Amygdala (tissue), 56 donors: ENCODE results near the gene NLRP8.
"Not testable (repeated sequence)": the region's sequence is repeated elsewhere in the genome, so short reads cannot be mapped to it uniquely, and the experiment has no call there.

Experiments
- DNase-seq, 56 donors: peaks; one replicate each; lab custom pipeline; 2025; lab: John Stamatoyannopoulos, UW

The NLRP8 gene

GRCh38 chr19:55962186-55962585 lies 14.6 kb downstream of the NLRP8 start:
- no peak for DNase-seq

GRCh38 chr19:55973982-55974381 lies 26.4 kb downstream of the NLRP8 start:
- no peak for DNase-seq

- no peak for DNase-seq
Measured at GRCh38 chr19:55980415-55980814, 32.8 kb downstream of the NLRP8 start.

GRCh38 chr19:55985254-55985653 lies 37.6 kb downstream of the NLRP8 start:
- DNase-seq, result no peak

- no peak for DNase-seq
Measured at GRCh38 chr19:55986487-55986886, 38.9 kb downstream of the NLRP8 start, which contains the start of gene NLRP5. Gene NLRP5 (plus strand): TSS chr19:55986775.

- DNase-seq, result no peak
Measured at GRCh38 chr19:55990831-55991230, 43.2 kb downstream of the NLRP8 start.

GRCh38 chr19:55993492-55993891 lies 45.9 kb downstream of the NLRP8 start:
- no peak for DNase-seq

GRCh38 chr19:56014765-56015164 lies 67.1 kb downstream of the NLRP8 start:
- no peak for DNase-seq

GRCh38 chr19:56015756-56016155 lies 68.1 kb downstream of the NLRP8 start:
- DNase-seq, result no peak

- DNase-seq, result not testable (repeated sequence)
Measured at GRCh38 chr19:56019325-56019724, 71.7 kb downstream of the NLRP8 start.

- DNase-seq, result not testable (repeated sequence)
Measured at GRCh38 chr19:56020355-56020975, 72.8 kb downstream of the NLRP8 start.

- DNase-seq, result no peak
Measured at GRCh38 chr19:56026769-56027168, 79.1 kb downstream of the NLRP8 start.
